Measurements from ENCODE around the gene ORMDL1.

DNA sequence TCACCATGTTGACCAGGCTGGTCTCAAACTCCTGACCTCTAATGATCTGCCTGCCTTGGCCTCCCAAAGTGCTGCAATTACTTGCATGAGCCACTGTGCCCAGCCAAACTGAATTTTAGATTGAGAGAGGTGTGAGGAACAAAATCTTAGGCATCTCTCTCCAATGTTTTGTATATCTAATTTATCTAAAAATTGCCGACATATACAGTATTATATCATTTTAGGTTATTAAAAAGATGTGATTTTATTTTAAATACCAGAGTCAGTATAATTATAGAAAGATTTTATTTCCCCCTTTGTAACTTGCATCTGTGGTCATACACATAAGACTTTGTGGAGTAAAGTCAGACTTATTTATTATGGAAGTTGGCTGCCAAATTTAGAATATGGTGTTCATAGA, 10.2 kb upstream of the ORMDL1 start:
- TF ChIP-seq, protein P1, sequence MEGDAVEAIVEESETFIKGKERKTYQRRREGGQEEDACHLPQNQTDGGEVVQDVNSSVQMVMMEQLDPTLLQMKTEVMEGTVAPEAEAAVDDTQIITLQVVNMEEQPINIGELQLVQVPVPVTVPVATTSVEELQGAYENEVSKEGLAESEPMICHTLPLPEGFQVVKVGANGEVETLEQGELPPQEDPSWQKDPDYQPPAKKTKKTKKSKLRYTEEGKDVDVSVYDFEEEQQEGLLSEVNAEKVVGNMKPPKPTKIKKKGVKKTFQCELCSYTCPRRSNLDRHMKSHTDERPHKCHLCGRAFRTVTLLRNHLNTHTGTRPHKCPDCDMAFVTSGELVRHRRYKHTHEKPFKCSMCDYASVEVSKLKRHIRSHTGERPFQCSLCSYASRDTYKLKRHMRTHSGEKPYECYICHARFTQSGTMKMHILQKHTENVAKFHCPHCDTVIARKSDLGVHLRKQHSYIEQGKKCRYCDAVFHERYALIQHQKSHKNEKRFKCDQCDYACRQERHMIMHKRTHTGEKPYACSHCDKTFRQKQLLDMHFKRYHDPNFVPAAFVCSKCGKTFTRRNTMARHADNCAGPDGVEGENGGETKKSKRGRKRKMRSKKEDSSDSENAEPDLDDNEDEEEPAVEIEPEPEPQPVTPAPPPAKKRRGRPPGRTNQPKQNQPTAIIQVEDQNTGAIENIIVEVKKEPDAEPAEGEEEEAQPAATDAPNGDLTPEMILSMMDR (conservative IDR thresholded peaks at IDR 0.05; ENCODE audit: low read depth in 2 of 2): no peak
- TF ChIP-seq EZH2 (IDR thresholded peaks at IDR 0.05; ENCODE audit: low read depth, unreplicated experiment) (no peak), CREB1 (CRISPR knock-in tag; IDR thresholded peaks at IDR 0.05; ENCODE audit: low read depth) (no peak), EZH2phosphoT487 (IDR thresholded peaks at IDR 0.05; ENCODE audit: unreplicated experiment) (no peak), JUNB (IDR thresholded peaks at IDR 0.05; ENCODE audit: unreplicated experiment) (no peak)
- TF ChIP-seq, protein P2, sequence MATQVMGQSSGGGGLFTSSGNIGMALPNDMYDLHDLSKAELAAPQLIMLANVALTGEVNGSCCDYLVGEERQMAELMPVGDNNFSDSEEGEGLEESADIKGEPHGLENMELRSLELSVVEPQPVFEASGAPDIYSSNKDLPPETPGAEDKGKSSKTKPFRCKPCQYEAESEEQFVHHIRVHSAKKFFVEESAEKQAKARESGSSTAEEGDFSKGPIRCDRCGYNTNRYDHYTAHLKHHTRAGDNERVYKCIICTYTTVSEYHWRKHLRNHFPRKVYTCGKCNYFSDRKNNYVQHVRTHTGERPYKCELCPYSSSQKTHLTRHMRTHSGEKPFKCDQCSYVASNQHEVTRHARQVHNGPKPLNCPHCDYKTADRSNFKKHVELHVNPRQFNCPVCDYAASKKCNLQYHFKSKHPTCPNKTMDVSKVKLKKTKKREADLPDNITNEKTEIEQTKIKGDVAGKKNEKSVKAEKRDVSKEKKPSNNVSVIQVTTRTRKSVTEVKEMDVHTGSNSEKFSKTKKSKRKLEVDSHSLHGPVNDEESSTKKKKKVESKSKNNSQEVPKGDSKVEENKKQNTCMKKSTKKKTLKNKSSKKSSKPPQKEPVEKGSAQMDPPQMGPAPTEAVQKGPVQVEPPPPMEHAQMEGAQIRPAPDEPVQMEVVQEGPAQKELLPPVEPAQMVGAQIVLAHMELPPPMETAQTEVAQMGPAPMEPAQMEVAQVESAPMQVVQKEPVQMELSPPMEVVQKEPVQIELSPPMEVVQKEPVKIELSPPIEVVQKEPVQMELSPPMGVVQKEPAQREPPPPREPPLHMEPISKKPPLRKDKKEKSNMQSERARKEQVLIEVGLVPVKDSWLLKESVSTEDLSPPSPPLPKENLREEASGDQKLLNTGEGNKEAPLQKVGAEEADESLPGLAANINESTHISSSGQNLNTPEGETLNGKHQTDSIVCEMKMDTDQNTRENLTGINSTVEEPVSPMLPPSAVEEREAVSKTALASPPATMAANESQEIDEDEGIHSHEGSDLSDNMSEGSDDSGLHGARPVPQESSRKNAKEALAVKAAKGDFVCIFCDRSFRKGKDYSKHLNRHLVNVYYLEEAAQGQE (IDR thresholded peaks at IDR 0.05; ENCODE audit: unreplicated experiment): no peak

All from GM23338 (cell line).